IMR-90 (cell line): ENCODE results near the gene PHF21B. TPM values are rescaled to one million over a fixed set of nuclear protein-coding genes. Genes with fewer than 3 reads are reported as not detected.

Source experiments
- ATAC-seq: fragments of 200-7000 bp; cut with Tn5 transposase; 2 replicates; pipeline ENCODE4 v1.9.1; 2020; ENCODE audit warnings: low read depth, mild to moderate bottlenecking, moderate library complexity
- BruUV-seq: library from RNA; stranded (reverse); fragments of 400-500 nt; replicated peaks from 2 replicates; lab custom pipeline; 2021; lab: Mats Ljungman, UMichigan
- CTCF ChIA-PET: fragments of 300-600 bp; formaldehyde crosslinking; extraction: SDS; loops from one replicate; lab custom pipeline; 2021; ENCODE audit warnings: antibody characterized with exemption; lab: Yijun Ruan, JAX
- POLR2A ChIA-PET: fragments of 300-600 bp; sonication (Branson Sonifier 250); formaldehyde crosslinking; loops from one replicate; lab custom pipeline; 2022; ENCODE audit warnings: antibody characterized with exemption; ENCODE audit not compliant: unreplicated experiment; lab: Charles Lee
- DNase-seq: peaks from one replicate; pipeline ENCODE4 v3.0.0; 2013
- H2AFZ ChIP-seq: replicated peaks from 2 replicates; pipeline ENCODE3; 2013; ENCODE audit warnings: low read length, mild to moderate bottlenecking; ENCODE audit not compliant: poor library complexity
- H2AK5ac ChIP-seq: 2 replicates; pipeline ENCODE4 v1.6.1; 2013; ENCODE audit warnings: low read depth, low read length, inconsistent platforms
- H2AK9ac ChIP-seq: replicated peaks from 2 replicates; pipeline ENCODE3; 2013; ENCODE audit warnings: mild to moderate bottlenecking, low read depth, low read length, moderate library complexity; ENCODE audit not compliant: poor library complexity
- H2BK120ac ChIP-seq: 2 replicates; pipeline ENCODE4 v1.6.1; 2013; ENCODE audit warnings: low read depth, low read length, inconsistent platforms
- H2BK15ac ChIP-seq: 3 replicates; pipeline ENCODE4 v1.6.1; 2013; ENCODE audit warnings: low read depth, low read length, inconsistent platforms
- H2BK20ac ChIP-seq: 2 replicates; pipeline ENCODE4 v1.6.1; 2013; ENCODE audit warnings: low read depth, mild to moderate bottlenecking, inconsistent platforms, low read length, moderate library complexity
- H2BK5ac ChIP-seq: 2 replicates; pipeline ENCODE4 v1.6.1; 2013; ENCODE audit warnings: mild to moderate bottlenecking, low read depth, low read length, inconsistent platforms; ENCODE audit not compliant: poor library complexity, severe bottlenecking
- H3K14ac ChIP-seq: replicated peaks from 2 replicates; pipeline ENCODE4 v1.6.1; 2013; ENCODE audit warnings: low read depth, low read length, inconsistent platforms
- H3K18ac ChIP-seq: 2 replicates; pipeline ENCODE4 v1.6.1; 2013; ENCODE audit warnings: low read depth, low read length, control low read depth
- H3K23ac ChIP-seq: 2 replicates; pipeline ENCODE4 v1.6.1; 2013; ENCODE audit warnings: low read depth, low read length, inconsistent platforms
- H3K27ac ChIP-seq: 2 replicates; pipeline ENCODE4 v1.5.1; 2013; ENCODE audit warnings: mild to moderate bottlenecking, control low read depth, low read length; ENCODE audit not compliant: insufficient read depth
- H3K27me3 ChIP-seq: 2 replicates; pipeline ENCODE4 v1.6.1; 2013; ENCODE audit warnings: low read length; ENCODE audit not compliant: control insufficient read depth, insufficient read depth
- H3K36me3 ChIP-seq: 2 replicates; pipeline ENCODE4 v1.6.1; 2013; ENCODE audit warnings: low read length, mixed read lengths; ENCODE audit not compliant: control insufficient read depth, insufficient read depth
- H3K4ac ChIP-seq: 2 replicates; pipeline ENCODE4 v1.6.1; 2013; ENCODE audit warnings: low read depth, low read length, inconsistent platforms
- H3K4me1 ChIP-seq: 2 replicates; pipeline ENCODE4 v1.6.1; 2013; ENCODE audit warnings: low read length, mixed read lengths; ENCODE audit not compliant: control insufficient read depth, insufficient read depth
- H3K4me2 ChIP-seq: 2 replicates; pipeline ENCODE4 v1.6.1; 2013; ENCODE audit warnings: low read depth, mild to moderate bottlenecking, control low read depth, low read length, moderate library complexity
- H3K4me3 ChIP-seq: 2 replicates; pipeline ENCODE4 v1.5.1; 2013; ENCODE audit warnings: low read depth, mild to moderate bottlenecking, control low read depth, low read length, moderate library complexity; ENCODE audit not compliant: insufficient read depth
- H3K56ac ChIP-seq: 2 replicates; pipeline ENCODE4 v1.6.1; 2013; ENCODE audit warnings: low read length, inconsistent platforms; ENCODE audit not compliant: insufficient read depth; ENCODE audit errors: extremely low read depth
- H3K79me1 ChIP-seq, 2 experiments: 2 replicates each; pipeline ENCODE4 v1.6.1; 2013; ENCODE audit warnings: low read length in 2 of 2, inconsistent platforms in 1 of 2, low read depth in 1 of 2
- H3K9ac ChIP-seq: 2 replicates; pipeline ENCODE4 v1.6.1; 2013; ENCODE audit warnings: low read depth, low read length, control low read depth
- H3K9me1 ChIP-seq: 2 replicates; pipeline ENCODE4 v1.6.1; 2013; ENCODE audit warnings: low read length, inconsistent platforms; ENCODE audit not compliant: insufficient read depth
- H3K9me3 ChIP-seq: 2 replicates; pipeline ENCODE4 v1.6.1; 2013; ENCODE audit warnings: low read length; ENCODE audit not compliant: control insufficient read depth, insufficient read depth
- H4K20me1 ChIP-seq: 2 replicates; pipeline ENCODE4 v1.6.1; 2013; ENCODE audit warnings: low read length, inconsistent platforms; ENCODE audit not compliant: insufficient read depth
- H4K5ac ChIP-seq: 2 replicates; pipeline ENCODE4 v1.6.1; 2013; ENCODE audit warnings: mild to moderate bottlenecking, low read depth, low read length, control low read depth
- H4K8ac ChIP-seq, 2 experiments: 2 replicates each; pipeline ENCODE4 v1.6.1; 2013; ENCODE audit warnings: low read depth in 2 of 2, low read length in 2 of 2, control low read depth in 1 of 2, inconsistent platforms in 1 of 2
- H4K91ac ChIP-seq: 2 replicates; pipeline ENCODE4 v1.6.1; 2013; ENCODE audit warnings: low read depth, low read length, inconsistent platforms; ENCODE audit not compliant: insufficient read depth
- BHLHE40 ChIP-seq: fragments of 150-350 bp; IDR thresholded peaks from 2 replicates; pipeline ENCODE4 v1.6.1; 2016; ENCODE audit warnings: mild to moderate bottlenecking, low read depth, low read length
- CEBPB ChIP-seq: IDR thresholded peaks from 2 replicates; pipeline ENCODE4 v1.6.1; 2012; ENCODE audit warnings: low read depth, low read length, improper control_type of control experiment
- CHD1 ChIP-seq: IDR thresholded peaks from 2 replicates; pipeline ENCODE4 v1.6.1; 2012; ENCODE audit warnings: low read depth, low read length, improper control_type of control experiment
- FOS ChIP-seq: fragments of 150-350 bp; IDR thresholded peaks from 2 replicates; pipeline ENCODE4 v1.6.1; 2016; ENCODE audit warnings: low read depth, low read length
- MAFK ChIP-seq: IDR thresholded peaks from 2 replicates; pipeline ENCODE4 v1.6.1; 2012; ENCODE audit warnings: low read depth, low read length, improper control_type of control experiment
- MAZ ChIP-seq: IDR thresholded peaks from 2 replicates; pipeline ENCODE4 v1.6.1; 2012; ENCODE audit warnings: low read depth, mild to moderate bottlenecking, low read length, improper control_type of control experiment, moderate library complexity, borderline replicate concordance
- MXI1 ChIP-seq: IDR thresholded peaks from 2 replicates; pipeline ENCODE4 v1.6.1; 2012; ENCODE audit warnings: low read depth, mild to moderate bottlenecking, low read length, moderate library complexity, borderline replicate concordance
- NFE2L2 ChIP-seq: fragments of 150-350 bp; IDR thresholded peaks from 2 replicates; pipeline ENCODE4 v1.6.1; 2016; ENCODE audit warnings: low read depth, mild to moderate bottlenecking, low read length
- POLR2A ChIP-seq: IDR thresholded peaks from 2 replicates; pipeline ENCODE4 v1.6.1; 2012; ENCODE audit warnings: mild to moderate bottlenecking, low read depth, low read length
- RAD21 ChIP-seq: IDR thresholded peaks from 2 replicates; pipeline ENCODE4 v1.6.1; 2012; ENCODE audit warnings: low read length, improper control_type of control experiment
- RCOR1 ChIP-seq: IDR thresholded peaks from 2 replicates; pipeline ENCODE4 v1.6.1; 2012; ENCODE audit warnings: mild to moderate bottlenecking, low read length, improper control_type of control experiment; ENCODE audit not compliant: insufficient replicate concordance
- RFX5 ChIP-seq: IDR thresholded peaks from 2 replicates; pipeline ENCODE4 v1.8.0; 2012; ENCODE audit warnings: low read depth, mild to moderate bottlenecking, low read length, moderate library complexity
- SMC3 ChIP-seq: fragments of 150-350 bp; IDR thresholded peaks from 2 replicates; pipeline ENCODE4 v1.6.1; 2016; ENCODE audit warnings: low read depth, mild to moderate bottlenecking, antibody characterized with exemption, low read length, moderate library complexity
- WGBS, 2 experiments: methylation state at CpG; one replicate each; pipeline versions ENCODE4 v1.1.5 to v1.1.7; 2013; ENCODE audit warnings: missing lambda C conversion rate in 2 of 2; ENCODE audit not compliant: insufficient read length in 1 of 2; ENCODE audit errors: extremely low coverage in 2 of 2; 5-methylcytosine and 5-hydroxymethylcytosine counted together
- dilution Hi-C: fragments of 300-500 bp; cut with HindIII; formaldehyde crosslinking; loops from one replicate; pipeline ENCODE4 v1.14.3; 2018; ENCODE audit warnings: low sequenced_read_pairs; ENCODE audit not compliant: unreplicated experiment
- in situ Hi-C: fragments of 300-500 bp; cut with MboI; formaldehyde crosslinking; loops from 3 replicates; pipeline ENCODE4 v1.14.3; 2019; ENCODE audit warnings: low sequenced_read_pairs, inconsistent platforms, mixed read lengths
- intact Hi-C: fragments of 100-400 bp; cut with micrococcal nuclease; formaldehyde crosslinking; loops from 2 replicates; pipeline ENCODE4 v1.10.0; 2022
- polyA plus RNA-seq, 3 experiments: library from polyadenylated mRNA; depleted of rRNA; stranded (reverse); fragments of >200 nt; gene quantifications; 2 replicates each; pipeline ENCODE4 v1.2.3, GENCODE V29; 2012; ENCODE audit warnings: low replicate concordance in 1 of 3
- total RNA-seq: library from RNA; depleted of rRNA; stranded (reverse); fragments of >200 nt; gene quantifications from 2 replicates; pipeline ENCODE4 v1.2.3, GENCODE V29; 2012
- TF ChIP-seq, protein P1 (sequence below): conservative IDR thresholded peaks from 2 replicates; pipeline ENCODE4 v1.5.1; 2012; ENCODE audit warnings: mild to moderate bottlenecking, low read depth, low read length, improper control_type of control experiment
- TF ChIP-seq, protein P2 (sequence below): fragments of 150-350 bp; IDR thresholded peaks from 2 replicates; pipeline ENCODE4 v1.6.1; 2017; ENCODE audit warnings: mild to moderate bottlenecking, antibody characterized with exemption, low read length, low read depth
- TF ChIP-seq, protein P3 (sequence below): fragments of 150-350 bp; IDR thresholded peaks from 2 replicates; pipeline ENCODE4 v1.6.1; 2016; ENCODE audit warnings: low read depth, mild to moderate bottlenecking, low read length, moderate library complexity, borderline replicate concordance

Gene PHF21B
- total and polyA plus RNA-seq, 2 of the 4 experiments (the other 2 are of a cell fraction): 0.02 TPM; not detected in 1

DNA sequence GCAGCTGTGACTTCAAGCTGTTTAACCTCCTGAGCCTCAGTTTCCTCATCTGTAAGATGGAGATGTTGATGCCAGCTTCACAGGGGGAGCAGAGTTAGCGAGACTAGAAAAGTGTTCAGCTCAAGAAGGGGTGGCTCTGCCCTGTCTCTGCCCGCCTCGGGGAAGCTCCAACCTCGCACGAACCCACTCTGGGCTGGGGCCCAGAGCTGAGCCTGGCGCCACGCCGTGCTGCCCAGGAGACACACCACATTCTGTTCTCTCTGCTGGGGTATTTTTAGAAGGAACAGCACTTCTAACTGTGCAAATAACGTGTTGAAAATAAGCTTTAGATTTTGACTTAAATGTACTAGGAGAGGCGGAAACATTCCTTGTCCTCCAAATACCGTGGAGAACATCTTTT, 74.1 kb downstream of the PHF21B start:
- ChIA-PET POLR2A (no interaction called here), CTCF (no interaction called here)
- Histone ChIP-seq H4K20me1 (no peaks in the 10 kb centered on the region), H3K9me3 (no peaks in the 10 kb centered on the region), H3K36me3 (no peaks in the 10 kb centered on the region), H3K79me1 (no peaks in the 10 kb centered on the region), H4K5ac (no peak overlapping the region), H2AFZ (no peak overlapping the region), H3K4me3 (no peak overlapping the region), H2BK120ac (no peak overlapping the region), H3K27me3 (peaks cover 27% of the 10 kb centered on the region), H2BK5ac (no peak overlapping the region), H3K23ac (no peak overlapping the region), H3K9ac (no peak overlapping the region), H3K4me1 (no peaks in the 10 kb centered on the region), H3K56ac (no peak overlapping the region), H3K14ac (no peak overlapping the region), H3K4me2 (no peak overlapping the region), H3K18ac (no peak overlapping the region), H3K9me1 (no peaks in the 10 kb centered on the region), H3K4ac (no peak overlapping the region), H2AK9ac (no peak overlapping the region), H2BK15ac (no peak overlapping the region), H2BK20ac (no peak overlapping the region), H2AK5ac (no peak overlapping the region), H3K27ac (no peak overlapping the region), H4K8ac (no peak overlapping the region), H4K91ac (no peak overlapping the region)
- no TSS peak for BruUV-seq
- in situ Hi-C loops (no loop called here), dilution Hi-C loops (no loop called here), intact Hi-C loops (no loop called here)
- DNase-seq: no peak
- no peak for TF ChIP-seq RCOR1
- no peak for TF ChIP-seq RFX5
- TF ChIP-seq BHLHE40: no peak
- no peak for TF ChIP-seq MAFK
- no peak for TF ChIP-seq CEBPB
- no peak for TF ChIP-seq RAD21
- no peak for TF ChIP-seq CHD1
- TF ChIP-seq, protein P1, sequence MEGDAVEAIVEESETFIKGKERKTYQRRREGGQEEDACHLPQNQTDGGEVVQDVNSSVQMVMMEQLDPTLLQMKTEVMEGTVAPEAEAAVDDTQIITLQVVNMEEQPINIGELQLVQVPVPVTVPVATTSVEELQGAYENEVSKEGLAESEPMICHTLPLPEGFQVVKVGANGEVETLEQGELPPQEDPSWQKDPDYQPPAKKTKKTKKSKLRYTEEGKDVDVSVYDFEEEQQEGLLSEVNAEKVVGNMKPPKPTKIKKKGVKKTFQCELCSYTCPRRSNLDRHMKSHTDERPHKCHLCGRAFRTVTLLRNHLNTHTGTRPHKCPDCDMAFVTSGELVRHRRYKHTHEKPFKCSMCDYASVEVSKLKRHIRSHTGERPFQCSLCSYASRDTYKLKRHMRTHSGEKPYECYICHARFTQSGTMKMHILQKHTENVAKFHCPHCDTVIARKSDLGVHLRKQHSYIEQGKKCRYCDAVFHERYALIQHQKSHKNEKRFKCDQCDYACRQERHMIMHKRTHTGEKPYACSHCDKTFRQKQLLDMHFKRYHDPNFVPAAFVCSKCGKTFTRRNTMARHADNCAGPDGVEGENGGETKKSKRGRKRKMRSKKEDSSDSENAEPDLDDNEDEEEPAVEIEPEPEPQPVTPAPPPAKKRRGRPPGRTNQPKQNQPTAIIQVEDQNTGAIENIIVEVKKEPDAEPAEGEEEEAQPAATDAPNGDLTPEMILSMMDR: no peak
- TF ChIP-seq POLR2A: no peak
- TF ChIP-seq NFE2L2: no peak
- TF ChIP-seq MXI1: no peak
- TF ChIP-seq, protein P2, sequence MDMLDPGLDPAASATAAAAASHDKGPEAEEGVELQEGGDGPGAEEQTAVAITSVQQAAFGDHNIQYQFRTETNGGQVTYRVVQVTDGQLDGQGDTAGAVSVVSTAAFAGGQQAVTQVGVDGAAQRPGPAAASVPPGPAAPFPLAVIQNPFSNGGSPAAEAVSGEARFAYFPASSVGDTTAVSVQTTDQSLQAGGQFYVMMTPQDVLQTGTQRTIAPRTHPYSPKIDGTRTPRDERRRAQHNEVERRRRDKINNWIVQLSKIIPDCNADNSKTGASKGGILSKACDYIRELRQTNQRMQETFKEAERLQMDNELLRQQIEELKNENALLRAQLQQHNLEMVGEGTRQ: no peak
- no peak for TF ChIP-seq MAZ
- TF ChIP-seq, protein P3, sequence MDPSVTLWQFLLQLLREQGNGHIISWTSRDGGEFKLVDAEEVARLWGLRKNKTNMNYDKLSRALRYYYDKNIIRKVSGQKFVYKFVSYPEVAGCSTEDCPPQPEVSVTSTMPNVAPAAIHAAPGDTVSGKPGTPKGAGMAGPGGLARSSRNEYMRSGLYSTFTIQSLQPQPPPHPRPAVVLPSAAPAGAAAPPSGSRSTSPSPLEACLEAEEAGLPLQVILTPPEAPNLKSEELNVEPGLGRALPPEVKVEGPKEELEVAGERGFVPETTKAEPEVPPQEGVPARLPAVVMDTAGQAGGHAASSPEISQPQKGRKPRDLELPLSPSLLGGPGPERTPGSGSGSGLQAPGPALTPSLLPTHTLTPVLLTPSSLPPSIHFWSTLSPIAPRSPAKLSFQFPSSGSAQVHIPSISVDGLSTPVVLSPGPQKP: no peak
- no peak for TF ChIP-seq FOS
- TF ChIP-seq SMC3: no peak
- no peak for ATAC-seq
- WGBS, 2 experiments: 60% methylated on average over 1 of the region's 11 CpGs; no CpG with 5 or more reads in 1 of the 2 experiments
